A549 (cell line): ENCODE measurements around the gene CLEC16A.

ENCODE experiments used
- BHLHE40 ChIP-seq: IDR thresholded peaks from 2 replicates; pipeline ENCODE4 v1.6.1; 2012; ENCODE audit warnings: low read depth, low read length, inconsistent platforms
- CHD2 ChIP-seq: fragments of 150-350 bp; IDR thresholded peaks from 2 replicates; pipeline ENCODE4 v1.6.1; 2014; ENCODE audit warnings: low read length; ENCODE audit not compliant: partially characterized antibody
- EP300 ChIP-seq, 2 experiments: fragments of >200 bp; sonication (Bioruptor Twin); formaldehyde crosslinking; IDR thresholded peaks; 2 replicates in 1 of 2; 3 replicates in 1 of 2; pipeline ENCODE4 v1.6.1; 2016 to 2017
- FOSB ChIP-seq: fragments of 250-450 bp; sonication (Bioruptor Pico); IDR thresholded peaks from 2 replicates; pipeline ENCODE4 v1.5.0; 2020; ENCODE audit warnings: mild to moderate bottlenecking, moderate library complexity
- NFE2L2 ChIP-seq: fragments of 150-350 bp; conservative IDR thresholded peaks from 2 replicates; pipeline ENCODE4 v1.6.1; 2014; ENCODE audit warnings: low read length
- NR3C1 ChIP-seq: fragments of >200 bp; sonication (Bioruptor Twin); formaldehyde crosslinking; IDR thresholded peaks from 3 replicates; pipeline ENCODE4 v1.6.1; 2017
- POLR2A ChIP-seq: IDR thresholded peaks from 2 replicates; pipeline ENCODE4 v1.6.1; 2012; ENCODE audit warnings: mild to moderate bottlenecking, low read length
- RAD21 ChIP-seq, 2 experiments: fragments of >200 bp in 1 of 2; sonication (Bioruptor Twin) in 1 of 2; formaldehyde crosslinking in 1 of 2; IDR thresholded peaks in 1 of 2; conservative IDR thresholded peaks in 1 of 2; 2 replicates in 1 of 2; 3 replicates in 1 of 2; pipeline ENCODE4 v1.6.1; 2012 to 2018; ENCODE audit warnings: inconsistent platforms in 1 of 2
- ZFP36 ChIP-seq: fragments of 450-650 bp; IDR thresholded peaks from 2 replicates; pipeline ENCODE4 v1.6.1; 2014; ENCODE audit warnings: borderline replicate concordance; ENCODE audit not compliant: partially characterized antibody
- TF ChIP-seq, protein P1 (sequence below): fragments of >200 bp; sonication (Bioruptor Twin); formaldehyde crosslinking; IDR thresholded peaks from 3 replicates; pipeline ENCODE4 v1.5.1; 2016
- TF ChIP-seq, protein P2 (sequence below): IDR thresholded peaks from 2 replicates; pipeline ENCODE4 v1.6.1; 2012
- TF ChIP-seq, protein P3 (sequence below): fragments of 250-450 bp; sonication (Bioruptor Pico); IDR thresholded peaks from 2 replicates; pipeline ENCODE4 v1.5.0; 2021; ENCODE audit warnings: mild to moderate bottlenecking, moderate library complexity, borderline replicate concordance

DNA sequence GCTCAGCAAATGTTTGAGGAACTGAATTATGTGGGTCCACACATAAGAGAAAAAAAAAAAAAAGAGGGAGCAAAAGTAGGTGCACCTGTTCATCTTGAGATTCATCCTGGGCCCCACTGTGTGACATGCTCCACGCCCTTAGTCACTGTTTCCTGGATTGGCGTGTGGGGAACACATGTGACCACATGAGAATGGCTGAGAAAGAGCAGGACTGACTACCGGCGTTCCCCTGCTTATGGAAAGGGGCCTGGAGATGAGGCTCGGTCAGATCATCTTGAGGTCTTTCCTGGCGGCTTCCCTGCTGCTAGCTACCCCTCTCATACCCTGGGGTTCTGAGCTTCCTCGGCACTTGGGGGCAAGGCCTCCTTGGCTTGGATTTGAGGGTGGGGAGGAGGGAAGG lies 6.0 kb upstream of the CLEC16A start:
- TF ChIP-seq, protein P1, sequence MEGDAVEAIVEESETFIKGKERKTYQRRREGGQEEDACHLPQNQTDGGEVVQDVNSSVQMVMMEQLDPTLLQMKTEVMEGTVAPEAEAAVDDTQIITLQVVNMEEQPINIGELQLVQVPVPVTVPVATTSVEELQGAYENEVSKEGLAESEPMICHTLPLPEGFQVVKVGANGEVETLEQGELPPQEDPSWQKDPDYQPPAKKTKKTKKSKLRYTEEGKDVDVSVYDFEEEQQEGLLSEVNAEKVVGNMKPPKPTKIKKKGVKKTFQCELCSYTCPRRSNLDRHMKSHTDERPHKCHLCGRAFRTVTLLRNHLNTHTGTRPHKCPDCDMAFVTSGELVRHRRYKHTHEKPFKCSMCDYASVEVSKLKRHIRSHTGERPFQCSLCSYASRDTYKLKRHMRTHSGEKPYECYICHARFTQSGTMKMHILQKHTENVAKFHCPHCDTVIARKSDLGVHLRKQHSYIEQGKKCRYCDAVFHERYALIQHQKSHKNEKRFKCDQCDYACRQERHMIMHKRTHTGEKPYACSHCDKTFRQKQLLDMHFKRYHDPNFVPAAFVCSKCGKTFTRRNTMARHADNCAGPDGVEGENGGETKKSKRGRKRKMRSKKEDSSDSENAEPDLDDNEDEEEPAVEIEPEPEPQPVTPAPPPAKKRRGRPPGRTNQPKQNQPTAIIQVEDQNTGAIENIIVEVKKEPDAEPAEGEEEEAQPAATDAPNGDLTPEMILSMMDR: no peak
- TF ChIP-seq, protein P2, sequence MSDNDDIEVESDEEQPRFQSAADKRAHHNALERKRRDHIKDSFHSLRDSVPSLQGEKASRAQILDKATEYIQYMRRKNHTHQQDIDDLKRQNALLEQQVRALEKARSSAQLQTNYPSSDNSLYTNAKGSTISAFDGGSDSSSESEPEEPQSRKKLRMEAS: no peak
- TF ChIP-seq RAD21 (conservative IDR thresholded peaks at IDR 0.05 in 1 of 2, IDR thresholded peaks at IDR 0.05 in 1 of 2): no peak
- TF ChIP-seq POLR2A: no peak
- no peak for TF ChIP-seq NFE2L2
- TF ChIP-seq, protein P3, sequence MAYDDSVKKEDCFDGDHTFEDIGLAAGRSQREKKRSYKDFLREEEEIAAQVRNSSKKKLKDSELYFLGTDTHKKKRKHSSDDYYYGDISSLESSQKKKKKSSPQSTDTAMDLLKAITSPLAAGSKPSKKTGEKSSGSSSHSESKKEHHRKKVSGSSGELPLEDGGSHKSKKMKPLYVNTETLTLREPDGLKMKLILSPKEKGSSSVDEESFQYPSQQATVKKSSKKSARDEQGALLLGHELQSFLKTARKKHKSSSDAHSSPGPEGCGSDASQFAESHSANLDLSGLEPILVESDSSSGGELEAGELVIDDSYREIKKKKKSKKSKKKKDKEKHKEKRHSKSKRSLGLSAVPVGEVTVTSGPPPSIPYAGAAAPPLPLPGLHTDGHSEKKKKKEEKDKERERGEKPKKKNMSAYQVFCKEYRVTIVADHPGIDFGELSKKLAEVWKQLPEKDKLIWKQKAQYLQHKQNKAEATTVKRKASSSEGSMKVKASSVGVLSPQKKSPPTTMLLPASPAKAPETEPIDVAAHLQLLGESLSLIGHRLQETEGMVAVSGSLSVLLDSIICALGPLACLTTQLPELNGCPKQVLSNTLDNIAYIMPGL: no peak
- TF ChIP-seq BHLHE40: no peak
- TF ChIP-seq NR3C1: no peak
- no peak for TF ChIP-seq EP300 (IDR thresholded peaks at IDR 0.05)
- TF ChIP-seq CHD2: no peak
- no peak for TF ChIP-seq FOSB (CRISPR knock-in tag)
- TF ChIP-seq ZFP36: no peak
